Effector CD8-positive, alpha-beta T cell (primary cell): ENCODE measurements around the gene DEFB113.
"Not testable (repeated sequence)": the region's sequence is repeated elsewhere in the genome, so short reads cannot be mapped to it uniquely, and the experiment has no call there.

Source experiments
- DNase-seq: peaks from one replicate; lab custom pipeline; 2025; lab: John Stamatoyannopoulos, UW
- total RNA-seq, 4 experiments: gene quantifications; one replicate each; lab custom pipeline; 2026; lab: John Stamatoyannopoulos, UW

DEFB113 gene, protein sequence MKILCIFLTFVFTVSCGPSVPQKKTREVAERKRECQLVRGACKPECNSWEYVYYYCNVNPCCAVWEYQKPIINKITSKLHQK
- 0 reads per million in 4 experiments for total RNA-seq

- DNase-seq, result no peak
Observed at GRCh38 chr6:49969605-49970004, at the start of gene DEFB113. TSS of gene DEFB113 (minus strand) at chr6:49969625. CDS start at chr6:49969625, 0 bp downstream.

GRCh38 chr6:50007819-50008218, 38.4 kb upstream of the DEFB113 start:
- no peak for DNase-seq

- DNase-seq, result no peak
Observed at GRCh38 chr6:50003139-50003538, 33.7 kb upstream of the DEFB113 start.

- no peak for DNase-seq
Observed at GRCh38 chr6:49995278-49995677, 25.9 kb upstream of the DEFB113 start.

DNA sequence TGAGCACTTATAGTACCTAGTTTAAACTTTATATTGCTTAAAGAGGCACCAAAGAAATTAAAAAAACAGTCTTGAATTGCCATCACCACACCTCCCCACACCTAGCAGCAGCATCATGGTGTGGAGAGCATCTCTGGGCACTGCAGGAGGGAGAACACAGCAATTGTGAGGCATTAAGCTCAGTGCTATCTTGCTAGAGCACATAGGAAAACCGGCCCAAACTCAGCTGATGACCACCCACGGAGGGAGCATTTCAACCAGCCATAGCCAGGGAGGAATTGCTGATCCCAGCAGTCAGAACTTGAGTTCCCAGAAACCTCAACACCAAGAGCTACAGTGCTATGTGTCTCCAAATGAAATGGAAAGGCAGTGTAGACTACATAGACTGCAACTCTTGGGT, 19.5 kb upstream of the DEFB113 start:
- DNase-seq, result no peak

GRCh38 chr6:49987749-49988148, 18.3 kb upstream of the DEFB113 start:
- no peak for DNase-seq

- DNase-seq, result no peak
Observed at GRCh38 chr6:49986551-49986950, 17.1 kb upstream of the DEFB113 start.

- DNase-seq, result no peak
Observed at GRCh38 chr6:49982046-49982445, 12.6 kb upstream of the DEFB113 start.

DNA sequence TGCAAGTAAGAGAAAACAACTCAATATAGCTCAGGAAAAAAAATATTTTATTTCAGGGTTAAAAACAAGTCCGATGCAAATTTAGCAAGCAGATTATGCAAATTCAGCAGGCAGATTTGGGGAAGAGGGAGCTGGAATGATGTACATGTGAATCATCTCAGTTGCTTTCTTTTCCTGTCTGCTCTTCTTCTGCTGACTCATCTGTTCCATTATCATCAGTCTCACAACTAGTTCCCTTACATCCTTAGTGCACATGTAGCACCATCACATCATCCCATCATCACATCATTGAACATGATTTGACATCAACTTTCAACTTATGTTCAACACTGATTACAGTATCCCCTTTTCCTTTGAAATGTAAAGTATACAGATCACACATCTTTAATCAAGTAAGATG, 11.5 kb upstream of the DEFB113 start:
- DNase-seq, result no peak

DNA sequence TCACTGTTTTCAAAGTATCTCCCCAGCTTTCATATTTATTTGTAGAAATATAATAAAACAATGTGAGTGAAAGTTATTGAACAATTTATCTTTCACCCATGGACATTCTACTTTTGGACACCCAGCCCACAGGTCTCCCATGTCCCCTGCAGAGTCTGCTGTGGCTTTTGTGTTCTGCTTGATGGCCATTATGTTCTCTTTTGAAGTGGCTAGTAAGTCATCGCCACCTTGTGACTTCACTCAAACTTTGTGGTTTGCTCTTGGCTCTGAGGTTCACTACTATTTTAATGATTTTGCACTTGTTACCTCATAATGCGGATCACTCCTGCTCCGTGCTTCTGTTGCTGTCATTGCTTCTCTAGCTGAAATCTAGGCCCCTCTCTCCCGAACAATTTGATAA, 10.2 kb upstream of the DEFB113 start:
- DNase-seq, result no peak

GRCh38 chr6:49978332-49979226, 9.2 kb upstream of the DEFB113 start:
- DNase-seq, result no peak

GRCh38 chr6:49966823-49967222, 2.6 kb downstream of the DEFB113 start:
- no peak for DNase-seq

- no peak for DNase-seq
Observed at GRCh38 chr6:49966334-49966733, 3.1 kb downstream of the DEFB113 start.

GRCh38 chr6:49964064-49964463, 5.4 kb downstream of the DEFB113 start, which contains the start of gene DEFB114:
TSS of gene DEFB114 (minus strand) at chr6:49964164. CDS start at chr6:49964105, 59 bp downstream.
- DNase-seq, result no peak

DNA sequence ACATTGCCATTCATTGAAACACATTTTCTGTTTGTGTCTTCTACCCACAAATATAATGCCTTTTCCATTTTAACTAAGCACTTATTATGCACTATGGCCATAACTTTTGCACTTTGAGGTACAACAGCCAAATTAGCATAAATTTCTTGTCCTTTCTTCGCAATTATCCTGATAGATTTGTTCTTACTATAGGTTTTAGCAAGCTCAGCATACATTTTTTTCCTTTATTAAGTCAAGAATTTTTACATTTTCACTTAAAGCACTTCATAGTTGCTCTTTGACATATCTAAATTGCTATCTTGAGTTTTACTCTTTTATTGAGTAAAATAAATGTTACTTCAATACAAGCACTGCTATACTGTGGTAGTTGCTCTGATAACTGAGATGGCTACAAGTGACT, 11.2 kb downstream of the DEFB113 start:
- no peak for DNase-seq

DNA sequence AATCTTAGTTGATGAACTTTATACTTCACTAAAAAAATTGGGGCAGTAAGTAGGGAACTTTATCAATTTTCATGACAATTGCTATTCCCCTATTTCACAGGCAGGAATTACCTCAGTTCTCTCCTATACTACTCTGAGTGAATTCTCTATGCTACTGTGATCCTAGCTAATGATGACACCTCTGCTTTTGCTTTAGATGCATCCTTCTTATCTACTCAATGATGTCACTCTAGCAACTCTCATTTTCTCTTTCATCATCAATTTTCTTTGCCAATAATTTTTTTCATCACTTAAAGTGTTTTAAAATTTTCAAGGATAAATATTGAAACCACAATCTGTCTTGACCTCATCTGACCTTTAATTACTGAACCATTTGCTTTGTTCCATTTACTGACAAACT, 13.6 kb downstream of the DEFB113 start:
- no peak for DNase-seq

DNA sequence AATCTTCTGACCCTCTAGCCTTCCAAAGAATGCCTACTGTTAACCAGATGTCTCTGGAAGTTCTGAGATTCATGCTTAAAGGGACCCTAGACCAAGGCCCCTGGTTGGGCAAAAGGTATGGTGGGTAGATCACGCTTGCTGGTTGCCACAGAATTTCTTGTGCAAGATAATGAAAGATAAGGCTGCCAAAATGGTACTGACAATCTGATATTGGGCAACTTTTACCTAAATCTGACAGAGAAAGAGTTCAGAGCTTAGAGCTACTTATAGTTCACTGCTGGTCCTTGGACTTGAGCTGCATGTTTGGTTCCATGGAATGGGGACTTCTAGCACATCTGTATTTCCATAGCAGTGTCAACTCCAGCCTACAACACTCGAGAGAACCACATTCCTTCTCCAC, 17.5 kb downstream of the DEFB113 start:
- no peak for DNase-seq

- DNase-seq, result no peak
Observed at GRCh38 chr6:49950415-49950751, 19.0 kb downstream of the DEFB113 start.

DNA sequence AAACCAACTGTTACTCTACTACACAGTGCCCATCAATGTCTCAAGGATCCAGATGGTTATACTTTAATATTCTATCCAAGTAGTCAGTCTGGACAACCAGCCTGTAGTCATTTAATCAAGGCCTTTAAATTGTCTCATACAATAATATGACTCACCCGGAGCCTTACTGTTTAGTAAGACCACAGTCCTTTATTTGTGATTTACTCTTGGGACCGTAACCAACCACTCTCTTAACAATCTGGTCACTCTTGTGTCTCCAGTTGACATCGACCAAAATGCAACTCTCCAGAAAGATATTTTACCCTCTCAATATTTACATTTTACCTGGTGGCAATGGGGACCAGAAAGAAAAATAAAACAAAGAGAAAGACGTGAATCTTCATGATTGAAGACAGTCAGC, 20.4 kb downstream of the DEFB113 start:
- DNase-seq, result no peak

DNA sequence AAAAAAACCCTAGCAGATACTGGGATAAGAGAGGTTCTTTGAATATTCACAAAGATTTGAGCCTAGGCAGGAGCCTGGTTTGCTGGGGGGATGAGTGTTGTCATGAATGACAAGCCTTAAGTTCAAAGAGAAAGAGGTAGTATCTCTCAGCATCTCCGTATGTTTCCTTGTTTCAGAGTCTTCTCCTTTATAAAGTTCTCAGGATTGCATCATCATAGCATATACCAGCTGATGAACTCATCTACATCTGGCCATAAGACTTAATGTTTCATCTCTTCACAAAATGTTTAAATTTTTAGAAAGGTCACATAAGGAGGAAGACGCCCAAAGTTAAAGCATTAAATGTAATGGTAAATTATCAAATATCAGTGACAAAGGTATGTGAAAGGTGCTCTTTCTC, 22.6 kb downstream of the DEFB113 start:
- DNase-seq, result no peak

DNA sequence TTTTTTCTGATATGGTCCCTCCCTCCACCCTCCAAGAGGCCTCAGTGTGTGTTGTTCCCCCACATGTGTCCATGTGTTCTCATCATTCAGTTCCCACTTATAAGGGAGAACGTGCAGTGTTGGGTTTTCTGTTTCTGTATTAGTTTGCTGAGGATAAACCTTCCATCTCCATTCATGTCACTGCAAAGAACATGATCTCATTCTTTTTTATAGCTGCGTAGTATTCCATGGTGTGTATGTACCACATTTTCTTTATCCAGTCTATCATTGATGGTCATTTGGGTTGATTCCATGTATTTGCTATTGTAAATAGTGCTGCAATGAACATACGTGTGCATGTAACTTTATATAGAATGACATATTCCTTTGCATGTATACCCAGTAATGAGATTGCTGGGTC, 25.4 kb downstream of the DEFB113 start:
- not testable (repeated sequence) for DNase-seq

DNA sequence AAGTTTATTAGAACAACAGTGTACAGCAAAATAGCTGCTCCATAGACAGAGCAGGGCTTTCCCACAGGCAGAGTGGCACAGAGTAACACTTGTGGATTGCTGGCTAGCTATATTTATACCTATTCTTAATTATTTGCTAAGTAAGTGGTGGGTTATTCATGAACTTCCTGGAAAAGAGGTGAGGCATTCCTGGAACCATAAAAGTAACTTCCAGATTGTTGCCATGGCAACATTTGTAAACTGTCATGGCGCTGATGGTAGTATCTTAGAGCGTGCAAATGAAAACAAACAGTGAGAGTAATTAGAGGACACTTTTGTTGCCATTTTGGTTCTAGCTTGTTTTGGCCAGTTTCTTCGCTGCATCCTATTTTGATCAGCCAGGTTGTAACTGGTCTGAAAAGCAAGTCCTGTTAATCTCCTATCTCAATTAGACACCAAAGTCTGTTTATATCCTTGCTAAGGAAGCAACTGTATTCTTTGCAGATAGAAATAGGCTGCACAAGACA, 29.4 kb downstream of the DEFB113 start:
- DNase-seq, result no peak

GRCh38 chr6:49937811-49938210, 31.6 kb downstream of the DEFB113 start:
- no peak for DNase-seq
